IMR-90 (cell line): ENCODE measurements around the gene ACSL1. TPM values are rescaled to one million over a fixed set of nuclear protein-coding genes. Genes with fewer than 3 reads are reported as not detected.
"Not testable (repeated sequence)": the region's sequence is repeated elsewhere in the genome, so short reads cannot be mapped to it uniquely, and the experiment has no call there.

ENCODE experiments used
- ATAC-seq: fragments of 200-7000 bp; cut with Tn5 transposase; 2 replicates; pipeline ENCODE4 v1.9.1; 2020; ENCODE audit warnings: low read depth, mild to moderate bottlenecking, moderate library complexity
- BruUV-seq: library from RNA; stranded (reverse); fragments of 400-500 nt; replicated peaks from 2 replicates; lab custom pipeline; 2021; lab: Mats Ljungman, UMichigan
- CTCF ChIA-PET: fragments of 300-600 bp; formaldehyde crosslinking; extraction: SDS; loops from one replicate; lab custom pipeline; 2021; ENCODE audit warnings: antibody characterized with exemption; lab: Yijun Ruan, JAX
- POLR2A ChIA-PET: fragments of 300-600 bp; sonication (Branson Sonifier 250); formaldehyde crosslinking; loops from one replicate; lab custom pipeline; 2022; ENCODE audit warnings: antibody characterized with exemption; ENCODE audit not compliant: unreplicated experiment; lab: Charles Lee
- DNase-seq: peaks from one replicate; pipeline ENCODE4 v3.0.0; 2013
- H2AFZ ChIP-seq: replicated peaks from 2 replicates; pipeline ENCODE3; 2013; ENCODE audit warnings: low read length, mild to moderate bottlenecking; ENCODE audit not compliant: poor library complexity
- H2AK5ac ChIP-seq: 2 replicates; pipeline ENCODE4 v1.6.1; 2013; ENCODE audit warnings: low read depth, low read length, inconsistent platforms
- H2AK9ac ChIP-seq: replicated peaks from 2 replicates; pipeline ENCODE3; 2013; ENCODE audit warnings: mild to moderate bottlenecking, low read depth, low read length, moderate library complexity; ENCODE audit not compliant: poor library complexity
- H2BK120ac ChIP-seq: 2 replicates; pipeline ENCODE4 v1.6.1; 2013; ENCODE audit warnings: low read depth, low read length, inconsistent platforms
- H2BK15ac ChIP-seq: 3 replicates; pipeline ENCODE4 v1.6.1; 2013; ENCODE audit warnings: low read depth, low read length, inconsistent platforms
- H2BK20ac ChIP-seq: 2 replicates; pipeline ENCODE4 v1.6.1; 2013; ENCODE audit warnings: low read depth, mild to moderate bottlenecking, inconsistent platforms, low read length, moderate library complexity
- H2BK5ac ChIP-seq: 2 replicates; pipeline ENCODE4 v1.6.1; 2013; ENCODE audit warnings: mild to moderate bottlenecking, low read depth, low read length, inconsistent platforms; ENCODE audit not compliant: poor library complexity, severe bottlenecking
- H3K14ac ChIP-seq: replicated peaks from 2 replicates; pipeline ENCODE4 v1.6.1; 2013; ENCODE audit warnings: low read depth, low read length, inconsistent platforms
- H3K18ac ChIP-seq: 2 replicates; pipeline ENCODE4 v1.6.1; 2013; ENCODE audit warnings: low read depth, low read length, control low read depth
- H3K23ac ChIP-seq: 2 replicates; pipeline ENCODE4 v1.6.1; 2013; ENCODE audit warnings: low read depth, low read length, inconsistent platforms
- H3K27ac ChIP-seq: 2 replicates; pipeline ENCODE4 v1.5.1; 2013; ENCODE audit warnings: mild to moderate bottlenecking, control low read depth, low read length; ENCODE audit not compliant: insufficient read depth
- H3K27me3 ChIP-seq: 2 replicates; pipeline ENCODE4 v1.6.1; 2013; ENCODE audit warnings: low read length; ENCODE audit not compliant: control insufficient read depth, insufficient read depth
- H3K36me3 ChIP-seq: 2 replicates; pipeline ENCODE4 v1.6.1; 2013; ENCODE audit warnings: low read length, mixed read lengths; ENCODE audit not compliant: control insufficient read depth, insufficient read depth
- H3K4ac ChIP-seq: 2 replicates; pipeline ENCODE4 v1.6.1; 2013; ENCODE audit warnings: low read depth, low read length, inconsistent platforms
- H3K4me1 ChIP-seq: 2 replicates; pipeline ENCODE4 v1.6.1; 2013; ENCODE audit warnings: low read length, mixed read lengths; ENCODE audit not compliant: control insufficient read depth, insufficient read depth
- H3K4me2 ChIP-seq: 2 replicates; pipeline ENCODE4 v1.6.1; 2013; ENCODE audit warnings: low read depth, mild to moderate bottlenecking, control low read depth, low read length, moderate library complexity
- H3K4me3 ChIP-seq: 2 replicates; pipeline ENCODE4 v1.5.1; 2013; ENCODE audit warnings: low read depth, mild to moderate bottlenecking, control low read depth, low read length, moderate library complexity; ENCODE audit not compliant: insufficient read depth
- H3K56ac ChIP-seq: 2 replicates; pipeline ENCODE4 v1.6.1; 2013; ENCODE audit warnings: low read length, inconsistent platforms; ENCODE audit not compliant: insufficient read depth; ENCODE audit errors: extremely low read depth
- H3K79me1 ChIP-seq, 2 experiments: 2 replicates each; pipeline ENCODE4 v1.6.1; 2013; ENCODE audit warnings: low read length in 2 of 2, inconsistent platforms in 1 of 2, low read depth in 1 of 2
- H3K9ac ChIP-seq: 2 replicates; pipeline ENCODE4 v1.6.1; 2013; ENCODE audit warnings: low read depth, low read length, control low read depth
- H3K9me1 ChIP-seq: 2 replicates; pipeline ENCODE4 v1.6.1; 2013; ENCODE audit warnings: low read length, inconsistent platforms; ENCODE audit not compliant: insufficient read depth
- H3K9me3 ChIP-seq: 2 replicates; pipeline ENCODE4 v1.6.1; 2013; ENCODE audit warnings: low read length; ENCODE audit not compliant: control insufficient read depth, insufficient read depth
- H4K20me1 ChIP-seq: 2 replicates; pipeline ENCODE4 v1.6.1; 2013; ENCODE audit warnings: low read length, inconsistent platforms; ENCODE audit not compliant: insufficient read depth
- H4K5ac ChIP-seq: 2 replicates; pipeline ENCODE4 v1.6.1; 2013; ENCODE audit warnings: mild to moderate bottlenecking, low read depth, low read length, control low read depth
- H4K8ac ChIP-seq, 2 experiments: 2 replicates each; pipeline ENCODE4 v1.6.1; 2013; ENCODE audit warnings: low read depth in 2 of 2, low read length in 2 of 2, control low read depth in 1 of 2, inconsistent platforms in 1 of 2
- H4K91ac ChIP-seq: 2 replicates; pipeline ENCODE4 v1.6.1; 2013; ENCODE audit warnings: low read depth, low read length, inconsistent platforms; ENCODE audit not compliant: insufficient read depth
- WGBS, 2 experiments: methylation state at CpG; one replicate each; pipeline versions ENCODE4 v1.1.5 to v1.1.7; 2013; ENCODE audit warnings: missing lambda C conversion rate in 2 of 2; ENCODE audit not compliant: insufficient read length in 1 of 2; ENCODE audit errors: extremely low coverage in 2 of 2; 5-methylcytosine and 5-hydroxymethylcytosine counted together
- dilution Hi-C: fragments of 300-500 bp; cut with HindIII; formaldehyde crosslinking; loops from one replicate; pipeline ENCODE4 v1.14.3; 2018; ENCODE audit warnings: low sequenced_read_pairs; ENCODE audit not compliant: unreplicated experiment
- in situ Hi-C: fragments of 300-500 bp; cut with MboI; formaldehyde crosslinking; loops from 3 replicates; pipeline ENCODE4 v1.14.3; 2019; ENCODE audit warnings: low sequenced_read_pairs, inconsistent platforms, mixed read lengths
- intact Hi-C: fragments of 100-400 bp; cut with micrococcal nuclease; formaldehyde crosslinking; loops from 2 replicates; pipeline ENCODE4 v1.10.0; 2022
- polyA plus RNA-seq, 3 experiments: library from polyadenylated mRNA; depleted of rRNA; stranded (reverse); fragments of >200 nt; gene quantifications; 2 replicates each; pipeline ENCODE4 v1.2.3, GENCODE V29; 2012; ENCODE audit warnings: low replicate concordance in 1 of 3
- total RNA-seq: library from RNA; depleted of rRNA; stranded (reverse); fragments of >200 nt; gene quantifications from 2 replicates; pipeline ENCODE4 v1.2.3, GENCODE V29; 2012

The ACSL1 gene
- total and polyA plus RNA-seq, 2 of the 4 experiments (the other 2 are of a cell fraction), result 14.4 to 26.0 TPM

DNA sequence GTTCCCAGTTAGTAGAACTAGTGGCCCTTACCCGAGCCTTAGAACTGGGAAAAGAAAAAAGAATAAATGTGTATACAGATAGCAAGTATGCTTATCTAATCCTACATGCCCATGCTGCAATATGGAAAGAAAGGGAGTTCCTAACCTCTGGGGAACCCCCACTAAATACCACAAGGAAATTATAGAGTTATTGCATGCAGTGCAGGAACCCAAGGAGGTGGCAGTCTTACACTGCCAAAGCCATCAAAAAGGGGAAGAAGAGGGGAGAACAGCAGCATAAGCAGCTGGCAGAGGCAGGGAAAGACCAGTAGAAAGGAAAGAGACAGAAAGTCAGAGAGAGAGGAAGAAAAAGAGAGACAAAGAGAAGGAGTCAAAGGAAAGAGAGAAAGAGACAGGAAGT is 86.2 kb downstream of the ACSL1 start:
- H2AK5ac ChIP-seq, H3K4me1 ChIP-seq, H2BK120ac ChIP-seq, H3K14ac ChIP-seq, H4K8ac ChIP-seq, H3K56ac ChIP-seq, H2BK5ac ChIP-seq, H3K9me3 ChIP-seq, H3K27me3 ChIP-seq, ATAC-seq, H3K9ac ChIP-seq, in situ Hi-C loops, DNase-seq, H4K91ac ChIP-seq, POLR2A ChIA-PET, H3K79me1 ChIP-seq, H4K5ac ChIP-seq, H2BK15ac ChIP-seq, H3K4me3 ChIP-seq, H2AK9ac ChIP-seq, H3K27ac ChIP-seq, H3K4me2 ChIP-seq, H3K23ac ChIP-seq, H2BK20ac ChIP-seq, H3K18ac ChIP-seq, H2AFZ ChIP-seq, BruUV-seq, CTCF ChIA-PET, H3K36me3 ChIP-seq, dilution Hi-C loops, H3K9me1 ChIP-seq, H4K20me1 ChIP-seq, H3K4ac ChIP-seq, intact Hi-C loops: not testable (repeated sequence)
- no CpG with 5 or more reads among the region's 1 CpG for WGBS, 2 experiments
